ENCODE results near the gene P2RY2.

- TF ChIP-seq POLR2A (IDR thresholded peaks at IDR 0.05; ENCODE audit: low read length) (no peak), GATA1 (IDR thresholded peaks at IDR 0.05; ENCODE audit: low read depth, low read length) (no peak)
These were observed 57.3 kb downstream of the P2RY2 start for GRCh38 chr11:73275381-73275750.

Measured in erythroblast (primary cell).